SKM-1 (cell line): ENCODE results near the gene PKNOX1.
"Not testable (repeated sequence)": the region's sequence is repeated elsewhere in the genome, so short reads cannot be mapped to it uniquely, and the experiment has no call there.

Experiments
- DNase-seq: peaks from one replicate; lab custom pipeline; 2025; ENCODE audit not compliant: unreplicated experiment; lab: John Stamatoyannopoulos, UW

PKNOX1 gene, protein sequence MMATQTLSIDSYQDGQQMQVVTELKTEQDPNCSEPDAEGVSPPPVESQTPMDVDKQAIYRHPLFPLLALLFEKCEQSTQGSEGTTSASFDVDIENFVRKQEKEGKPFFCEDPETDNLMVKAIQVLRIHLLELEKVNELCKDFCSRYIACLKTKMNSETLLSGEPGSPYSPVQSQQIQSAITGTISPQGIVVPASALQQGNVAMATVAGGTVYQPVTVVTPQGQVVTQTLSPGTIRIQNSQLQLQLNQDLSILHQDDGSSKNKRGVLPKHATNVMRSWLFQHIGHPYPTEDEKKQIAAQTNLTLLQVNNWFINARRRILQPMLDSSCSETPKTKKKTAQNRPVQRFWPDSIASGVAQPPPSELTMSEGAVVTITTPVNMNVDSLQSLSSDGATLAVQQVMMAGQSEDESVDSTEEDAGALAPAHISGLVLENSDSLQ

DNA sequence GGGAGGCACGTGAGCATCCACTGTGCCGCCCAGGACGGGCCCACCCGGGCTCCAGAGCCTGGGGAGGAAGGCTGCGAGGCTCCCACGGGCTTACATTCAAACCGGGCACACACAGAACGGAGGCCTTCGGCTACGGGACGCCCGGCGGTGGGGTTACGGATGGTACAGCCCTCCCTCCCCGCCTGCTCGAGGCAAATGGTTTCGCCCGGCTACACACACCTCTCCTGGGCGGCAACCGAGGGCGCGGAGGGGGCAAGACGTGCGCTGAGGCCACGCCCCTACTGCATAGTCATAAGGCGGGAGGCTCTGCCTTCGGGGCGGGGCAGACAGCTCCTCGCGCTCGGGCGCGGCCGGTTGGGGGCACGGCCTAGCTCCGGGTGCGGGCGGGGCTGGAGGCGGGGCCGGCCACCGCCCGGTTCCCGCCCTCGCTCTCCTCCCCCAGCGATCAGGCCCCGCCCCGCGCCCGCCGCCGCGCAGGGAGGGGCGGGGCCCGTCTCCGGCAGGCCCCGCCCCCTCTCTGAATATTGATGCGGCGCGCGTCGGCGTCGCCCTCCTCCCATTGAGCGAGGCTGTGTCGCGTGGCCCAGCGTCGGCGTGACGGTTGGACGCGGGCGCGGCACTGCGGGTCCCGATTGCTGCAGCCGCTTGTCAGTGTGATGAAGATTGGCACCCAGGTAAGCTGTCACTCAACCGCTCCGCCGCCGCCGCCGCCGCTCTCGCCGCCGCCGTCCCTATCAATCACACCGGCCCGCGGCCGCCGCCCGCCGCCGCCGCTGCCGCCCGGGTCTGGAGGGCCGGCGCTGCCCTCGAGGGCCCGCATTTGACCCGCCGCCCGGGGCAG is at the start of gene PKNOX1:
PKNOX1 (plus strand) TSS at position 572 of the 841 bp plus-strand sequence. CDS start 29,820 bp downstream, outside the sequence.
- peak; percentile 95 for DNase-seq

GRCh38 chr21:42925114-42925926 is 49.0 kb upstream of the PKNOX1 start, which contains the start of gene ERVH48-1:
Gene ERVH48-1, minus strand, starts transcription at chr21:42925630. Its CDS starts 6,624 bp downstream, at chr21:42919006.
- no peak for DNase-seq

DNA sequence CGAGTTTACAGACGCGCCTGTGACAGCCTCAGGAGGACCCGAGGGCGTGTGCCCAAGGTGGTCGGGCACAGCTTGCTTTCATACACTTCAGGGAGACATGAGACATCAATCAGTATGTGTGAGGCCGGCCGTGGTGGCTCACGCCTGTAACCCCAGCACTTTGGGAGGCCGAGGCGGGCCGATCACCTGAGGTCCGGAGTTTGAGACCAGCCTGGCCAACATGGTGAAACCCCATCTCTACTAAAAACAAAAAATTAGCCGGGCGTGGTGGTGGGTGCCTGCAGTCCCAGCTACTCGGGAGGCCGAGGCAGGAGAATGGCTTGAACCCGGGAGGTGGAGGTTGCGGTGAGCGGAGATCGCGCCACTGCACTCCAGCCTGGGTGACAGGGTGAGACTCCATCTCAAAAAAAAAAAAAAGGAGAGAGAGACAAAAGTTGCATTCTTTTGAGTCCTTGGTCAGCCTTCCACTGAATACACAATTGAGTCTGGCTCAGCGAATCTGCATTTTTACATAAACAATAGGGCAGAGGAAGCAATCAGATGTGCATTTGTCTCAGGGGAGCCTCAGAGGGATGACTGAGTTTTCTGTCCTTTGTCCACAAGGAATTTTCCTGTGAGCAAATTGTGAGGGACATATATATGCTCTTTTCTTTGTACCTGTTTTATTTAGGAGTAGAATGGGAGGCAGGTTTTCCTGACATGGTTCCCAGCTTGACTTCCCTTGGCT is 46.7 kb upstream of the PKNOX1 start:
- DNase-seq, result not testable (repeated sequence)

GRCh38 chr21:42929969-42930368 is 44.4 kb upstream of the PKNOX1 start:
- no peak for DNase-seq

- DNase-seq, result no peak
Observed at GRCh38 chr21:42931560-42932235, 42.7 kb upstream of the PKNOX1 start.

- not testable (repeated sequence) for DNase-seq
Observed at GRCh38 chr21:42932378-42933136, 41.8 kb upstream of the PKNOX1 start.

GRCh38 chr21:42933137-42933970 is 41.0 kb upstream of the PKNOX1 start:
- DNase-seq, result not testable (repeated sequence)

DNA sequence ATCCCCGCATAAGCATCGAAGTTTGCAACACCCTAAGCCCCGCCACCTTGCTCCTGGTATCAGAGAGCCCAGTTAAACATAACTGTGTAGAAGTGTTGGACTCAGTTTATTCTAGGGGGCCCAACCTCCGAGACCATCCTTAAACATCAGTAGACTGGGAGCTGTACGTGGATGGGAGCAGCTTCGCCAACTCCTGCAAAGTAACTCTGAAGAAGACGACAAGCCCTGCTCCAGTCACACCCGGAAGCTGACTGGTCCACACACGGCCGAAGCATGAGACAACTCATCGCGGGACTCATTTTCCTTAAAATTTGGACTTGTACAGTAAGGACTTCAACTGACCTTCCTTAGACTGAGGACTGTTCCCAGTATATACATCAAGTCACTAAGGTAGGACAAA is 40.4 kb upstream of the PKNOX1 start:
- DNase-seq, result not testable (repeated sequence)

DNA sequence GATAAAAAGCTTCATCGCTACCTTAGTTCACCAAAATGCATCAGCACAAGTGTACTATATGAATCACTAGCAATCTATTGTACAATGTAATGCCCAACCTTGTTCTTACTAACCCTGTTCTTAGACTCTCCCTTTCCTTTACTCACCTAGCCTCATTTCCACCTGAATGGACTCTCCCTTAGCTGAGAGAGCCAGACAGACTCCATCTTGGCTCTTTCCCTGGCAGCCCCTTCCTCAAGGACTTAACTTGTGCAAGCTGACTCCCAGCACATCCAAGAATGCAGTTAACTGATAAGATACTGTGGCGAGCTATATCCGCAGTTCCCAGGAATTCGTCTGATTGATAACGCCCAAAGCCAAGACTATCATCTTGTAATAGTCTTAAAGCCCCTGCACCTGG is 38.0 kb upstream of the PKNOX1 start:
- not testable (repeated sequence) for DNase-seq

- not testable (repeated sequence) for DNase-seq
Observed at GRCh38 chr21:42937034-42937940, 37.1 kb upstream of the PKNOX1 start.

GRCh38 chr21:42937960-42938605 is 36.3 kb upstream of the PKNOX1 start:
- DNase-seq, result no peak

DNA sequence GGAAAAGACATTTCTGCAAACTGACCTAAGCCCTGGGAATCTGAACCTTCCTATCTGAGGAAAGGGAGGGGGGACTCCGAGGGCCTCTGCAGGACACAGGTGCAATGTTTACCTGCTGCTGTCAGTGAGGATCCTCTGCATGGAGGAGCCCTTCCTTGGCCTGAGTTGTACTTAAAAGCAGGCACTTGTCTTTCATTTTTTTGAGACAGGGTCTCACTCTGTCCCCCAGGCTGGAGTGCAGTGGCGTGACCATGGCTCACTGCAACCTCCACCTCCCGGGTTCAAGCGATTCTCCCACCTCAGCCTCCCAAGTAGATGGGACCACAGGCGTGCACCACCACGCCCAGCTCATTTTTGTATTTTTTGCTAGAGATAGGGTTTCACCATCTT is 35.8 kb upstream of the PKNOX1 start:
- DNase-seq, result not testable (repeated sequence)

DNA sequence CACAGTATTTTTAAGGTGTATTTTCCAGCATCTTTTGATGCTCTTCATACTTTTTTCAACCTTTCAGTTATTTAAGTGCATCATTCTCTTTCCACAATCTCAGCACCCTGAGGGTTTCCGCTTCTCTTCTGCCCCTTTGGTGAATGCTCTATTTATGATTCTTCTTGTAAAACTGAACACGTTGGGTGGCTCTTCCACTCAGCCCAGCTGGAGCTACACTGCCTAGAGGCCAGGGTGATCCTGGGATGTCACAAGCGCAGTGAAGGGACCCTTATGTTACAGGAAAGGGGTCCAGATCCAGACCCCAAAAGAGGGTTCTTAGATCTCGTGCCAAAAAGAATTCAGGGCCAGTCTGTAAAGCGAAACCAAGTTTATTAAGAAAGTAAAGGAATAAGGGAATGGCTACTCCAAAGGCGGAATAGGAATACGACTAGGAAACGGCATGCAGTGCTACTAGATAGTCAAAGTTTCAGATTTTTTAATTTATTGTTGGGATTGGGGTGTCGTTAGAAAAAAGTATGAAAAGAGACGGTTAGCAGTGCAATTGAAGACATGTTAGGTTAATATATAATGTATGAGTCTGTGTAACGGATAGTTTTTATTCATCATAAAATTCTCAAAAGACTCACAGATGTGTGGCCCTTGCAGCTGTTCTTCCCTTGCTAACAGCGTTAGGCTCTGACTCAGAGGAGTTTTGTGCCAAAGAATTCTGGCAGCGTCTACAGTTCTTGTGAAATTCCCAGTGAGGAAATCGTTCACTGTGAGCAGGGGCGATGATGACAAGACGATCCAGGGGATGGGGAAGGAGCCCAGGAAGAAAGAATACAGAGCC is 34.6 kb upstream of the PKNOX1 start:
- peak; percentile 53 for DNase-seq

DNA sequence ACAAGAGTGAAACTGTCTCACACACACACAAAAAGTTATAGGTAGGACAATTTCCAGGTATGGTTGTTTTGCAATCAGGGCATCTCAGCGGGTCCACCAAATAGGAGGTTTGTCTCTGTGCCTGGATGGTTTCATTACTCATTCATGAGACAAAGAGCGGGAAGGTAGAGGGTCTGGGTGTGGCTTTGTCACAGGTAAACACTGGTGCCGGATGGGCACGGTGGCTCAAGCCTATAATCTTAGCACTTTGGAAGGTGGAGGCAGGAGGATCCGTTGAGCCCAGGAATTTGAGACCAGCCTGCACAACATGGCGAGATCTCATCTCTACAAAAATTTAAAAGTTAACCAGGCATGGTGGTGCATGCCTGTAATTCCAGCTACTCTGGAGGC is 32.7 kb upstream of the PKNOX1 start:
- no peak for DNase-seq

- no peak for DNase-seq
Observed at GRCh38 chr21:42942244-42942643, 32.1 kb upstream of the PKNOX1 start.
